HL-60 (cell line): ENCODE results near the gene CRTC3.

Experiments
- CTCF ChIP-seq: IDR thresholded peaks from one replicate; pipeline ENCODE4 v1.5.1; 2011; ENCODE audit warnings: low read length, control low read depth, inconsistent platforms; ENCODE audit not compliant: insufficient read depth
- GABPA ChIP-seq: IDR thresholded peaks from 2 replicates; pipeline ENCODE4 v1.6.1; 2012; ENCODE audit warnings: low read depth
- POLR2AphosphoS5 ChIP-seq: IDR thresholded peaks from 2 replicates; pipeline ENCODE4 v1.6.1; 2012; ENCODE audit warnings: low read depth
- REST ChIP-seq: IDR thresholded peaks from 2 replicates; pipeline ENCODE4 v1.6.1; 2012; ENCODE audit warnings: low read depth; ENCODE audit not compliant: insufficient replicate concordance
- SPI1 ChIP-seq: IDR thresholded peaks from 2 replicates; pipeline ENCODE4 v1.6.1; 2012; ENCODE audit warnings: low read depth, mild to moderate bottlenecking, borderline replicate concordance

- TF ChIP-seq CTCF (no peak), POLR2AphosphoS5 (no peak), REST (no peak), GABPA (no peak), SPI1 (no peak)
Observed at GRCh38 chr15:90667073-90667754, 137.5 kb downstream of the CRTC3 start.
